Ovary (tissue), 9 donors: ENCODE measurements around the gene SCUBE3. TPM values are rescaled to one million over a fixed set of nuclear protein-coding genes. Genes with fewer than 3 reads are reported as not detected.
A peak's percentile ranks its signal among the peaks of the same experiment; 100 is the strongest.

ENCODE experiments used
- DNase-seq, 5 donors: peaks; one replicate each; pipeline ENCODE4 v3.0.0-alpha.2; 2019 to 2020
- H3K27ac ChIP-seq, 2 donors: fragments of 200-600 bp; one replicate each; pipeline versions ENCODE4 v1.5.1 to v1.8.0; 2019 to 2022
- H3K27me3 ChIP-seq: fragments of 200-600 bp; one replicate; pipeline ENCODE4 v1.8.0; 2022
- H3K36me3 ChIP-seq: fragments of 200-600 bp; sonication (generic); one replicate; pipeline ENCODE4 v1.5.1; 2019
- H3K4me1 ChIP-seq: one replicate; pipeline ENCODE4 v1.8.1; 2013; ENCODE audit warnings: mild to moderate bottlenecking, moderate library complexity; ENCODE audit not compliant: insufficient read depth
- H3K4me3 ChIP-seq: fragments of 200-600 bp; sonication (generic); one replicate; pipeline ENCODE4 v1.5.1; 2017
- H3K9me3 ChIP-seq, 2 donors: fragments of 200-600 bp in 1 of 2; sonication (generic) in 1 of 2; one replicate each; pipeline versions ENCODE4 v1.5.1 to v1.8.1; 2013 to 2019; ENCODE audit warnings: mild to moderate bottlenecking in 1 of 2, moderate library complexity in 1 of 2
- CTCF ChIP-seq, 3 donors: fragments of 450-650 bp in 2 of 3; fragments of 200-600 bp in 1 of 3; IDR thresholded peaks; one replicate each; pipeline versions ENCODE4 v1.5.1 to v1.8.0; 2016 to 2022; ENCODE audit warnings: antibody characterized with exemption in 3 of 3, mild to moderate bottlenecking in 1 of 3
- EP300 ChIP-seq: sonication (generic); formaldehyde crosslinking; IDR thresholded peaks from one replicate; pipeline ENCODE4 v1.6.1; 2017; ENCODE audit warnings: antibody characterized with exemption
- POLR2A ChIP-seq: fragments of 450-650 bp; IDR thresholded peaks from one replicate; pipeline ENCODE4 v1.6.1; 2017; ENCODE audit warnings: antibody characterized with exemption, mild to moderate bottlenecking, moderate library complexity
- WGBS, 3 donors: extraction: QIAGEN DNeasy Blood & Tissue Kit in 1 of 3; methylation state at CpG; one replicate each; pipeline versions ENCODE4 v1.1.5 to v1.1.7; 2013 to 2017; 5-methylcytosine and 5-hydroxymethylcytosine counted together
- intact Hi-C, 4 donors: fragments of 100-400 bp; cut with DNase I; formaldehyde crosslinking; loops; one replicate each; pipeline versions ENCODE4 v1.11.0 to v1.15.1; 2022 to 2023
- polyA plus RNA-seq, 2 donors: library from polyadenylated mRNA; stranded (reverse); fragments of 200-250 nt in 1 of 2; fragments of 350-450 nt in 1 of 2; fragmentation: Illumina TruSeq in 1 of 2; extraction: RNeasy Lipid Tissue Mini Kit (QIAGEN cat#74804) in 1 of 2; gene quantifications; one replicate each; pipeline ENCODE4 v1.2.3, GENCODE V29; 2013 to 2014
- total RNA-seq, 7 donors: library from RNA; depleted of rRNA in 2 of 7; stranded (reverse); fragments of >200 nt in 2 of 7; fragmentation: NEBNext Ultra II Directional in 3 of 7; extraction: Animal tissue kit (Norgen Biotek cat#: 25700) in 3 of 7; gene quantifications; one replicate each; pipeline versions ENCODE4 v1.1.0 to v1.2.4, GENCODE V29; 2016 to 2023
- donor health status: DM: no; HTN: no; CAD: no; lungs with moderate emphysema.
- donor health status: DM: no; HTN: no; CAD: no.
- donor health status: Bipolar disorder and iron deficiency.
- donor health status: DM: yes; HTN: yes; CAD: no.
- donor health status: DM: no; HTN: no; CAD: no.
- donor health status: DM: yes; HTN: yes; CAD: no.

Gene SCUBE3
- total and polyA plus RNA-seq, 9 donors, result 0.08 to 3.1 (median 0.18) TPM; not detected in 1

- Histone ChIP-seq H3K4me1 (peaks cover 4% of the 10 kb centered on the region), H3K9me3 (no peaks in the 10 kb centered on the region), H3K4me3 (no peak overlapping the region), H3K27me3 (no peaks in the 10 kb centered on the region), H3K36me3 (no peaks in the 10 kb centered on the region), H3K27ac (no peak overlapping the region)
- intact Hi-C loops, result loop anchor here in 1 of 4 donors (10.0 kb wide), 1 partner anchor 246 kb away; no protein-coding TSS in a partner anchor
- WGBS, 3 donors, result 91 to 100% (median 100%) methylated on average over 1 of the region's 1 CpG
- TF ChIP-seq EP300 (no peak), POLR2A (no peak), CTCF (IDR thresholded peaks at IDR 0.05) (no peak)
- no peak for DNase-seq
These were observed 16.7 kb downstream of the SCUBE3 start for GRCh38 chr6:35230498-35230897.

- Histone ChIP-seq H3K36me3 (no peaks in the 10 kb centered on the region), H3K4me3 (no peak overlapping the region), H3K9me3 (no peaks in the 10 kb centered on the region), H3K27ac (no peak overlapping the region), H3K4me1 (peaks cover 4% of the 10 kb centered on the region), H3K27me3 (no peaks in the 10 kb centered on the region)
- DNase-seq, result peak in 4 of 5 donors; percentile 37 to 67 (median 44)
- intact Hi-C loops, result loop anchor here in 1 of 4 donors (10.0 kb wide), 1 partner anchor 246 kb away; no protein-coding TSS in a partner anchor
- 64 to 75% (median 71%) methylated on average over 1 of the region's 1 CpG for WGBS, 3 donors
- TF ChIP-seq POLR2A (no peak), EP300 (no peak), CTCF (IDR thresholded peaks at IDR 0.05) (no peak)
These were observed 17.2 kb downstream of the SCUBE3 start for GRCh38 chr6:35230950-35231349.

GRCh38 chr6:35231563-35231962, 17.8 kb downstream of the SCUBE3 start:
- no peak overlapping the region for H3K4me3 ChIP-seq
- no peaks in the 10 kb centered on the region for H3K36me3 ChIP-seq
- 91 to 97% (median 97%) methylated on average over 7 of the region's 7 CpGs for WGBS, 3 donors
- intact Hi-C loops, result loop anchor here in 1 of 4 donors (10.0 kb wide), 1 partner anchor 247 kb away; no protein-coding TSS in a partner anchor
- H3K27ac ChIP-seq, result no peak overlapping the region
- H3K9me3 ChIP-seq, result no peaks in the 10 kb centered on the region
- TF ChIP-seq CTCF (IDR thresholded peaks at IDR 0.05), result no peak
- TF ChIP-seq EP300, result no peak
- TF ChIP-seq POLR2A, result no peak
- H3K4me1 ChIP-seq, result peaks cover 4% of the 10 kb centered on the region
- no peak for DNase-seq
- H3K27me3 ChIP-seq, result no peaks in the 10 kb centered on the region

GRCh38 chr6:35234901-35235300, 21.1 kb downstream of the SCUBE3 start:
- no peak for DNase-seq
- Histone ChIP-seq H3K36me3 (no peaks in the 10 kb centered on the region), H3K4me1 (peaks cover 4% of the 10 kb centered on the region), H3K27me3 (no peaks in the 10 kb centered on the region), H3K4me3 (no peak overlapping the region), H3K9me3 (no peaks in the 10 kb centered on the region), H3K27ac (no peak overlapping the region)
- WGBS, 3 donors, result 69 to 85% (median 74%) methylated on average over 4 of the region's 4 CpGs
- intact Hi-C loops, result loop anchor here in 1 of 4 donors (10.0 kb wide), 1 partner anchor 250 kb away; no protein-coding TSS in a partner anchor
- no peak for TF ChIP-seq POLR2A
- TF ChIP-seq CTCF (IDR thresholded peaks at IDR 0.05), result no peak
- TF ChIP-seq EP300, result no peak
